Endothelial cell (in vitro differentiated cells): Measurements from ENCODE around the gene RAPH1. TPM values are rescaled to one million over a fixed set of nuclear protein-coding genes. Genes with fewer than 3 reads are reported as not detected.

Source experiments
- DNase-seq: peaks from one replicate; pipeline ENCODE4 v3.0.0; 2021; ENCODE audit warnings: low spot score
- H3K27ac Mint-ChIP-seq: one replicate; pipeline ENCODE4 v1.8.0; 2021; ENCODE audit warnings: mixed read lengths, inconsistent platforms; ENCODE audit not compliant: unreplicated experiment
- H3K27me3 Mint-ChIP-seq: one replicate; pipeline ENCODE4 v1.8.0; 2021; ENCODE audit warnings: mild to moderate bottlenecking, moderate library complexity, mixed read lengths, inconsistent platforms; ENCODE audit not compliant: unreplicated experiment
- H3K36me3 Mint-ChIP-seq: one replicate; pipeline ENCODE4 v1.8.0; 2021; ENCODE audit warnings: mild to moderate bottlenecking, low read depth, mixed read lengths, inconsistent platforms; ENCODE audit not compliant: unreplicated experiment
- H3K4me1 Mint-ChIP-seq: one replicate; pipeline ENCODE4 v1.8.0; 2021; ENCODE audit warnings: mild to moderate bottlenecking, mixed read lengths, inconsistent platforms; ENCODE audit not compliant: unreplicated experiment
- H3K4me3 Mint-ChIP-seq: one replicate; pipeline ENCODE4 v1.8.0; 2021; ENCODE audit warnings: mild to moderate bottlenecking, mixed read lengths, inconsistent platforms; ENCODE audit not compliant: unreplicated experiment
- H3K9me3 Mint-ChIP-seq: one replicate; pipeline ENCODE4 v1.8.0; 2021; ENCODE audit warnings: mixed read lengths, inconsistent platforms; ENCODE audit not compliant: unreplicated experiment
- total RNA-seq: library from RNA; stranded (reverse); fragmentation: NEBNext Ultra II Directional; extraction: Animal tissue kit (Norgen Biotek cat#: 25700); gene quantifications from one replicate; pipeline ENCODE4 v1.2.1, GENCODE V29; 2021; ENCODE audit not compliant: unreplicated experiment
- TF ChIP-seq, protein P1 (sequence below): fragments of 200-600 bp; sonication (generic); IDR thresholded peaks from one replicate; pipeline ENCODE4 v1.5.0; 2021; ENCODE audit warnings: antibody characterized with exemption; ENCODE audit not compliant: unreplicated experiment

The RAPH1 gene
- total RNA-seq, 1 donor from 2014 or later = 74.1 TPM

DNA sequence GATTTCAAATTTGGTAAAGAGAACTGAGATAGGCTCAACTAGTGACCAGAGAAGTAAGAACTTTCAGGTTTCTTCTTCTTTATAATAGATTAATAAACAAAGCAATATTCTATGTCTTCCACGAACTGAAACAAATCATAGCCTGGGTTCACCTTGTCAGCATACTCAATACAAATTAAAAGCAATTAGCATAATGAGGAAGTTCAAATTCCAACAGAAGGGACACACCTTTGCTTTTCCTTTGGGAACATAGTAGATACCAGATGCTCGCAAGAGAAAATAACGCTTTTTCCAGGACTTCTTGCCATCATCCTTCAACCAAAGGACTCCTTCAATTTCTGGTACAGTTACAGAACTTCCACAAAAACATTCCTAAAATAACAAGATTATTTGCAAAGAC, 79.9 kb downstream of the RAPH1 start:
- H3K27ac Mint-ChIP-seq = no peak overlapping the region
- no peak overlapping the region for H3K4me3 Mint-ChIP-seq
- no peak for DNase-seq
- no peaks in the 10 kb centered on the region for H3K9me3 Mint-ChIP-seq
- H3K4me1 Mint-ChIP-seq = no peaks in the 10 kb centered on the region
- TF ChIP-seq, protein P1, sequence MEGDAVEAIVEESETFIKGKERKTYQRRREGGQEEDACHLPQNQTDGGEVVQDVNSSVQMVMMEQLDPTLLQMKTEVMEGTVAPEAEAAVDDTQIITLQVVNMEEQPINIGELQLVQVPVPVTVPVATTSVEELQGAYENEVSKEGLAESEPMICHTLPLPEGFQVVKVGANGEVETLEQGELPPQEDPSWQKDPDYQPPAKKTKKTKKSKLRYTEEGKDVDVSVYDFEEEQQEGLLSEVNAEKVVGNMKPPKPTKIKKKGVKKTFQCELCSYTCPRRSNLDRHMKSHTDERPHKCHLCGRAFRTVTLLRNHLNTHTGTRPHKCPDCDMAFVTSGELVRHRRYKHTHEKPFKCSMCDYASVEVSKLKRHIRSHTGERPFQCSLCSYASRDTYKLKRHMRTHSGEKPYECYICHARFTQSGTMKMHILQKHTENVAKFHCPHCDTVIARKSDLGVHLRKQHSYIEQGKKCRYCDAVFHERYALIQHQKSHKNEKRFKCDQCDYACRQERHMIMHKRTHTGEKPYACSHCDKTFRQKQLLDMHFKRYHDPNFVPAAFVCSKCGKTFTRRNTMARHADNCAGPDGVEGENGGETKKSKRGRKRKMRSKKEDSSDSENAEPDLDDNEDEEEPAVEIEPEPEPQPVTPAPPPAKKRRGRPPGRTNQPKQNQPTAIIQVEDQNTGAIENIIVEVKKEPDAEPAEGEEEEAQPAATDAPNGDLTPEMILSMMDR = no peak
- H3K36me3 Mint-ChIP-seq = peaks cover 14% of the 10 kb centered on the region
- peaks cover 1% of the 10 kb centered on the region for H3K27me3 Mint-ChIP-seq

DNA sequence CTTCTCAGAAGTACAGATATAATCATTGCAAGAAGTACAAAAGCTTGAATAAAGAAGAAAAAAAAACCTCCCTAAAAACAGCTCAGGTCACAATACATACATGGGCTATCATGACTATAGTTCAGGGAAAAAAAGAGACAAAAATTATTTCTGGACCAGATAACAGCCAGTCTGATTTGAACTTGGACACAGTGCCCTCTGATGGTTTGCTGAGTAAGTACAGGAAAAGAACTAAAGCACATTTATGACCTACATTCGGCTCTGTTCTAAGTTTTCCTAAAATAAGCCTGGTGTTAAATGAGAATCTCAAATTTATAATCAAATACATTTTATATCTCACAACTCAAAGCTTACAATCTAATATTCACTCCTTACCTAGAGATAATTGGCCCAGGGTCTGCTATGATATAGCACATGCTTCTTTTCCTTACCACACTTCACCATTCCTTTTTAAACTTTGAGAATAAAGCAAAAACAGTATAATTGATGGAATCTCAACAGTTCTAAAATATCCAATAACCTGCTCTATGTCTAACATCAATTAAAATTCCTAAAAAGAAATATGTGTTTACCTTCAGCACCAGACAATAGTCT, 81.1 kb downstream of the RAPH1 start:
- H3K27ac Mint-ChIP-seq = no peak overlapping the region
- TF ChIP-seq, protein P1 = peak; percentile 78
- H3K4me3 Mint-ChIP-seq = no peak overlapping the region
- no peaks in the 10 kb centered on the region for H3K9me3 Mint-ChIP-seq
- peak; percentile 33 for DNase-seq
- H3K36me3 Mint-ChIP-seq = peaks cover 11% of the 10 kb centered on the region
- H3K4me1 Mint-ChIP-seq = no peaks in the 10 kb centered on the region
- H3K27me3 Mint-ChIP-seq = peaks cover 1% of the 10 kb centered on the region

DNA sequence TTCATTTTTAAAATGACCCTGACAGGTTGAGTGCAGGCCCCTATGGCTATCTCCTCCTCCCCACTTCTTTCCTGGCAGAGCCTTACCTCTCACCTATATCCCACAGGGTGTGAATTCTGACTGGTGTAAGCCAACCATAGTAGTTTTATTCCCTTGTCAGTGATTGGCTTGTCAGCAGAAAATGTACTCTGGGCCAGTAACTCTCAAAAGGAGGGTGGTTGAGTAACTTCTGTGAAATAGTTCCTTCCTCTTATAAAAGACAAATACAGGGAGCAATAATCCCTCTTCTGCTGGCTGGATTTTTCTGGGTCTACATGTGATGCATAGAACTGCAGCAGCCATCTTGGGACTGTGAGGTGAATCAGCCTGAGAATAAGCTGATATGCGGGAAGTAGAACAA, 83.4 kb downstream of the RAPH1 start:
- Mint-ChIP-seq H3K27me3 (peaks cover 1% of the 10 kb centered on the region), H3K4me1 (no peaks in the 10 kb centered on the region), H3K9me3 (no peaks in the 10 kb centered on the region), H3K27ac (no peak overlapping the region), H3K36me3 (peaks cover 10% of the 10 kb centered on the region), H3K4me3 (no peak overlapping the region)
- TF ChIP-seq, protein P1 = no peak
- DNase-seq = no peak

DNA sequence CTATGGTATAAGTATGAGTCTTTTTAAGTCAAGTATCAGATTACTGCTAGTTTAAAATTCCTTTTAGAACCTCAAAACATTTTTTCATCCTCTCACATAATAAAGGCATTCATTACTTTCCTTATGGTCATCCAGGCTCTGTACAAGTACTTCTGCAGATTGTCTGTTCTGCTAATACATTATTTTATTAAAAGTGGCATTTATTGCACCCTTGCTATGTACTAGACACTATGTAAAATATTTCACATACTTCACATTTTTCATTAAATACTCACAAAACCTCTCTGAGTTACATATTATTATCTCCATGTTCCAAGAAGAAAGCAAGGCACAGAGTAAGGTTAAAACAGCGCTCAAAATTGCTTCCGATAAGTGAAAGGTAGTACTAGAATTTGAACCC, 84.1 kb downstream of the RAPH1 start:
- TF ChIP-seq, protein P1 = no peak
- DNase-seq = no peak
- peaks cover 3% of the 10 kb centered on the region for H3K27me3 Mint-ChIP-seq
- no peak overlapping the region for H3K27ac Mint-ChIP-seq
- H3K9me3 Mint-ChIP-seq = no peaks in the 10 kb centered on the region
- peaks cover 4% of the 10 kb centered on the region for H3K4me1 Mint-ChIP-seq
- peaks cover 16% of the 10 kb centered on the region for H3K36me3 Mint-ChIP-seq
- no peak overlapping the region for H3K4me3 Mint-ChIP-seq

DNA sequence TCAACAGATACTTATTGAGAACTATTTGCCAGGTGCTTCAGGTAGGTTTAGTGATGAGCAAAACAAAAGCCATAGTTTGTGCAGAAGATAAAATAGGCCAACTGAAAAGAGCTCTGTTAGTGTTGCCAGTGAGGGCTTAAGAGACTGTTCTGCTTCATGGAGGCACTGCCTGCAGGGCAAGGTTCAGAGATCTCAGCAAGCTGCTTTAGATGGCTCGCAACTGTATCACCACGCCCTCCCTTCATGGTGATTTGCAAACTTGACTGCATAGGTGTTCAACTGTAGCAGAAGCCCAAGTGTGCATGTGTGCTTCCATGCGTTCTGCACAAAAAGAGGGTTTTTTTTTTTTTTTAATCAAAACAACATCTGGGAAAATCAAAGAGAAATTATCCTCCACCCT, 84.5 kb downstream of the RAPH1 start:
- Mint-ChIP-seq H3K36me3 (peaks cover 18% of the 10 kb centered on the region), H3K4me3 (no peak overlapping the region), H3K27me3 (peaks cover 3% of the 10 kb centered on the region), H3K27ac (no peak overlapping the region), H3K4me1 (peaks cover 6% of the 10 kb centered on the region), H3K9me3 (no peaks in the 10 kb centered on the region)
- DNase-seq = no peak
- TF ChIP-seq, protein P1 = no peak
